Urothelium cell line (cell line): ENCODE data around the gene ACACB.

ENCODE experiments used
- DNase-seq: peaks from one replicate; pipeline ENCODE4 v3.0.0; 2011; ENCODE audit warnings: low spot score, mixed read lengths
- FAIRE-seq: peaks from 2 replicates; lab custom pipeline; 2011; peaks lifted over from hg19 to GRCh38; lab: Jason Lieb, UNC

ACACB gene

GRCh38 chr12:109292342-109292711 is 175.9 kb downstream of the ACACB start:
- DNase-seq: no peak
- FAIRE-seq: no peak

DNA sequence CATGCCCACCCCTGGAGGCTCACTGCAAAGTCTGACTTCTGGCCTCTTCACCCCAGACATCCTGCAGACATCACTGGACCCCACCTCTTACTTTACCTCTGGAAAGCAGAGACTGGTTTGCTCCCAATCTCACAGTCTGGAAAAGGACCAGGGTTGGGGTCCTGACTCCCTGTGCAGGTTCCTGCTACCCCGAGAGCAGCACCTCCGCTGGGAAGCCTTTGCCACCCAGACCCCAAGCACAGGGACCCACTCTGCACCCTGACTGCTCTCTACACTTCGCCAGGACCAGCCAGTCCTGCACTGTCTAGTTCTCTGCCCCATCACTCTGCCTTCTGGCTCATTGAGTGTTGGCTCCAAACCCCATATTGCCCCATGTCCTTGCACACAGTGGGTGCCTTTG is 176.7 kb downstream of the ACACB start:
- FAIRE-seq: no peak
- DNase-seq: no peak

DNA sequence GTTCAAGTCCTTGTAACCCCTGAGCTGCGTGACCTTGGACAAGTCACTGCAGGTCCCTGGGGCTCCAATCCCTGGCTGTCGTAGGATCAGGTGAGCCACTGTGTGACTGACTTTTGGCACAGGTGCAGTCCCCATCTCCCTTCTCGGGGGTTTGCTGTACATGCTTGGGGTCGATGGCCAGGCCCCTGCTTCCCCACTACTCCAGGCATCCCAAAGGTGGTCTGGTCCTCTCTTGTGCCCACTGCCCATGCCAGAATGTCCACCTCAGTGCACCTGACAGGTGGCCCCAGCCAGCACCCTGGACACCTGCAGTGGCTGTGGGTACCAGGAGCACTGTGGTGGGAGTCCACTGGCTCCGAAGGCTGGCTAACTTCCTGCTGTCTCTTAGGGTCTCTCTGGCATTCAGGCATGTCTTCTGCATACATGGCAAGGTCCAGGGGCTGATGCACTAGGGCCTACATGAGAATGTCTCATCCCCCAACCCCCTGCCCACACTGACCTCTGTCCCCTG is 178.0 kb downstream of the ACACB start:
- FAIRE-seq: no peak

DNA sequence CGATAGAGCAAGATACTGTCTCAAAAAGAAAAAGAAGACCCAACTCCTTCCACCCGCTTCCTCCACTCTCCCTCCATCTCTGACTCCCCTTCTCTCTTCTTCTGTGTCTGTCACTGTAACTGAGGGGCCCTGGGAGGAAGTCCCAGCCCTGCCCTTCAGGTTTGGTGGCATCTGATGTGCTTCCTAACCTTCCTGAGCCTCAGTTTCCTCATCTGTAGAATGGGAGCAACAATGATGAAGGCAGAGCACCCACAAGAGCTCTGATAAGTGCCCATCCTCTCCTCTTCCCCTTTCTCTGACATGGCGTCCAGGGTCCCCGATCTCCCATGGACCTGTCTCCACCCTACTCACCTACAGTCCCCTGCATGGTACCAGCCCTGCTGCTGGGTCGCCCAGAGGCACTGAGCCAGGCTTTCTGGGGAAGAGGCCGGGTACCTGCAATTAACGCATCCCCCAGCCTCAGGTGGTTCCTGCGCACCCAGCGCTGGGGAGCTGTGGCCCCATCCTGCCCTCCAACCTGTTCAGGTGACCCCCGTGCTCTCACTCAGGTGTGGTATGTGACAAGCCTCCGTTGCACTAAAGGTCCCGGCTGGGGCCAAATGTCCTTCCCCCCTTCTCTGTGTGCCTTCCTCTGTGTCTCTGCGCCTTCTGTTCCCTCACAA is 179.5 kb downstream of the ACACB start:
- FAIRE-seq: no peak
- no peak for DNase-seq

More for the DNA sequence above, 178.0 kb downstream of the ACACB start:
- DNase-seq: no peak

DNA sequence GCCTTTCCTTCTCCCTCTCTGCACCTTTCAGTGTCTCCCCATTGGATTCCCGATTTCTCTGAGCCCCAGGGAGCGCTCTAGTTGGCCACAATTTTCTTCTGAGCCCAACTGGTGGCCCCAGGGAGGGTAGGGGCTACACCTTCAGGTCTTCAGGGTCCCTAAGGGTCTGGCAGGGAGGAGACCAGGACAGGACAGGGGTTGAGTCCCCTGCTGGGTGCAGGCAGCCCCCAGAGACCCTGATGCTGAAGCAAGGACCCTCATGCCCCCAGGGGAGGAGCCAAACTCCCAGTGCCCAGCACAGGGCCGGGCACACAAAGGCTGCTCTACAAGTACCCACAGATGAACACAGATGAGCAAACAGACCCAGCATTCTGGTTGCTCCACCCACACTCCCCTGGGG is 180.0 kb downstream of the ACACB start:
- DNase-seq: no peak

GRCh38 chr12:109299849-109300248 is 183.5 kb downstream of the ACACB start:
- no peak for FAIRE-seq

More for the DNA sequence above, 180.0 kb downstream of the ACACB start:
- no peak for FAIRE-seq

GRCh38 chr12:109301643-109302168 is 185.3 kb downstream of the ACACB start:
- FAIRE-seq (no peak), DNase-seq (no peak)

More at GRCh38 chr12:109299849-109300248, 183.5 kb downstream of the ACACB start:
- no peak for DNase-seq

- DNase-seq (no peak), FAIRE-seq (no peak)
These were observed 186.0 kb downstream of the ACACB start for GRCh38 chr12:109302358-109302757.

DNA sequence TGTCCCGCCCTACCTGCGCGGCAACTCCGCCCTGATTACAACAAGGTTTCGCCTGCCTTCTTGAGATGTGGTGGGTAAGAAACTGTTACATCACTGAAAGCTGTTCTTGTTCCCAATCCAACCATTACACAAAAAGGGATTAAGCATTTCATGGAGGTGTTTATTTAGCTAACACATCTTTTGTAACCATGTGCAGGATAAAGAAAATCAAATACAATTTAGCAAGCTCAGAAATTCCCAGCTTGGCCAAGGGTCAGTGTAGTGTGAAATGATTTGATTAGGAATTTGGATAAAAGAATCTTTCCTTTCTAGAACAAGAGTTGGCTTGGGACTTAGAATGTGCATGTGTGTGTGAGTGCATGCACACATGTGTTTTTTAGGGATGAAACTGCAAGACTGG is 186.4 kb downstream of the ACACB start:
- DNase-seq (no peak), FAIRE-seq (no peak)

DNA sequence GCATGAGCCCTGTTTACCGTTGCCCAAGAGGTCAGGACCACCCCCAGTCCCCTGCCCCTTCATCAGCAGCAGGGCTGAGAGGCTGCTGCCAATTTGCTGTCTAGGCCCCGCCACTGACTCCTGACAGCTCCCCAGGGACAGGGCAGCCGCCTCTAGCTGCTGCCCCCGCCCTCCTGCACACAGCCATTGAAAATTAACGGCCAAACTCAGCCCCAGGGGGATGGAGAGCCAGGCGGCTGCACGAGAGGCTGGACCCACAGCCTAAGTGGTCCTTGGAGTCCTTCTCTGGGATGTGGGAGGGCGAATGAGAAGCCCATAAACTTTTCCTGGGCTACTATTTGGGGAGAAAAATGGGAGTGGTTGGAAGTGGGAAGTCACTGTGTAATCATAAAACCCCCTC is 188.1 kb downstream of the ACACB start:
- DNase-seq: no peak
- FAIRE-seq: no peak

DNA sequence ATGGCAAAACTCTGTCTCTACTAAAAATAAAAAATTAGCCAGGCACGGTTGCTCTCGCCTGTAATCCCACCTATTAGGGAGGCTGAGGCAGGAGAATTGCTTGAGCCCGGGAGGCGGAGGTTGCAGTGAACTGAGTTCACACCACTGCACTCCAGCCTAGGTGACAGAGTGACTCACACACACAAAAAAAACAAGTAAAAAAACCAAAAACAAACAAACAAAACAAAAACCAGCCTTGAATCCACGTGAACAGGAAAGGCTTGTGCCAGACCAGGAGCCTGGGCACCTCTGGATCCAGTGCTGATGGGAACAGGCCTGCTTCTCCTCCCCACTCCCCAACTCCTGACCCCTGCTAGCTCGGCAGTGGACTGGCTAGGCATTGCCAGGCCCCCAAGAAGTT is 189.2 kb downstream of the ACACB start:
- no peak for DNase-seq
- no peak for FAIRE-seq

GRCh38 chr12:109307051-109307450 is 190.7 kb downstream of the ACACB start:
- FAIRE-seq (no peak), DNase-seq (no peak)

DNA sequence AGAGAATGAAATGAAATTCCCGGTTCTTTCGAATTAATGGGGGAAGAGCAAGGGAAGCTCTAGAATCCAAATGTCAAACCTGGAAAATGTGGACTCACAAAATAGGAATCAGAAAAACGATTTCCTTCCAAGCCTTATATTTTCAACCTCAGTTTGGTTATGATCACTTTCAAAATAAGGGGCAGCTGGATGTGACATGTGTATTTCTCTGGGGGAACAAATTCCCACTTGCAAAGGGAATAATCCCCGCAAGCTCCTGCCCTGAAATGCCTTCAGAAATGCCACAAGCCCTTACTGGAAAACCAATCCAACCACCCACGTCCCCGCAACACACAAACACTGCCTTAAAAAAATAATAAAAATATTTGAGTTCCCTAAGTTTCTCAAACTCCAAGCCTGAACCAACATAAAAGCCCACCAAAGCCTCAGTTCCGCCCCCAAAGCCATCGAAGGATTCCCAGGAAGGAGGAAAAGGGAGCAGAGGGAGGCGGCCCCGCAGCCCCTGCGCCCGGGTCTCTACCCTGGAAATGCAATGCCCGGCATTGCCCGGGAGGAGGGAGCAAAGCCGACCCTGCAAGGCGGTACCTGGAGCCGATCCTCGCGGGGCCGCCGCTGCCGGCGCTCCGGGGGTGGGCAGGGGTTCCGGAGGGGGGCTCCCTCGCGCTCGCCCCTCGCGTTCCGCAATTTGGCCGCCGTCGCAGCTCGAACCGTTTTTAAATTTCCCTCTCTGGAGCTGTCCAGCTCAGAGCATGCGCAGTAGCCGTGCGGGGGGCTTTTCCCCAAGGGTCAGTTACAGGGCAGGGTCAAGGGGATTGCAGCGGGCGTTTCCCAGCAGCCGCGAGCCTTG is 192.4 kb downstream of the ACACB start, which contains the start of gene FOXN4:
TSS of gene FOXN4 (minus strand) at position 751 of the 847 bp plus-strand sequence. CDS start 963 bp downstream, outside the sequence.
- DNase-seq (peak; percentile 24), FAIRE-seq (no peak)

- DNase-seq: no peak
- FAIRE-seq: no peak
These were observed 193.2 kb downstream of the ACACB start for GRCh38 chr12:109309381-109310246.

DNA sequence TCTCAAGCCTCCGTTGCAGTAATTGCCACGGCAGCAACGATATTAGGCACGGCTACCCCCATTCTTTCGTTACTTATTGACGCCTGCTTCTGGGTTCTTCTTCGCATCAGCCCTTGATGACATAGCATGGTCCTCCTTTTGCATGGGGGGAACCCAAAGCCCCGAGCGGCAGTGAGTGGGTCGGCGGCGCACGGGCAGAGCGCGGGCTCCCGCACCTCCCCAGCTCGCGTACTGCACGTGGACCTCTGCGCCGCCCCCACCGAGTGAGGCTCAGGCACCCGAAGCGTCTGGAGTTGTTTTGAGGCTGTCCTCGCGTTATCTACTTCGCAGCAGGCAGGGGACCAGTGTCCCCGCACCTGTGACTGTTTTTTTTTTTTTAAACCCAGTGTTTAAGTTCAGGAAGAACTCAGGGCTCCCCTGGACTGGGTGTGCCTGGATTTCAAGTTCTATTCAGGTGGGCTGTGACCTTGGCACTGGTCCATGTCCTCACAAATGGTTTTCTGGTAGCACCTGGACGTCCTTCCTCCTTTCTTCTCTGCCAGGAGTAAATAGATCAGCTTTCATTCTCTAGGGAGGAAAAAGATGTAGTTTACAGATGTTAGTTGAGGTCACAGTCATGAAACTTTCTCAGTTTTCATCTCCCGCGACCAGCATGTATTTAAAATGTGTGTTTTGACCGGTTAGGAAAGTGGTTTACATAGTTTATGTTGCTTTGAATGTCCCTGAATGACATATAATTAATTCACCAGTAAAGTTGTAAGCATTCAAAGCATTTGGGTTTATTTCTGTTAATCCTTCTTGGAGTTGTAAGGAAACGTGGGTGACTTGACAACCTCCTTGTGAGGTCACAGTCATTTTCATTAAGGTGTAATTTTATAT is 194.1 kb downstream of the ACACB start:
- FAIRE-seq: no peak
- no peak for DNase-seq
